ENCODE data around the gene NPIPA2.
"Not testable (repeated sequence)": the region's sequence is repeated elsewhere in the genome, so short reads cannot be mapped to it uniquely, and the experiment has no call there.

The NPIPA2 gene

GRCh38 chr16:14792914-14793313 is 50.6 kb downstream of the NPIPA2 start:
- not testable (repeated sequence) for H3K9me2 ChIP-seq (ENCODE audit: low read depth, low read length); H3K9me3 ChIP-seq (ENCODE audit: low read length); H4K20me1 ChIP-seq (ENCODE audit: insufficient read depth, low read length); H3F3A ChIP-seq (ENCODE audit: insufficient read depth, low read length); H3K9ac ChIP-seq (ENCODE audit: low read length); H3K36me3 ChIP-seq (ENCODE audit: insufficient read depth, low read length); H3K27me3 ChIP-seq (ENCODE audit: insufficient read depth, low read length); H3K27ac ChIP-seq (ENCODE audit: low read depth, low read length, poor library complexity, severe bottlenecking); H3K4me1 ChIP-seq (ENCODE audit: insufficient read depth, low read length, severe bottlenecking); H2AFZ ChIP-seq (ENCODE audit: low read length); H3K4me2 ChIP-seq (ENCODE audit: low read length); H3K79me2 ChIP-seq (ENCODE audit: insufficient read depth, low read length); H3K4me3 ChIP-seq (ENCODE audit: low read depth, low read length, poor library complexity, severe bottlenecking)

DNA sequence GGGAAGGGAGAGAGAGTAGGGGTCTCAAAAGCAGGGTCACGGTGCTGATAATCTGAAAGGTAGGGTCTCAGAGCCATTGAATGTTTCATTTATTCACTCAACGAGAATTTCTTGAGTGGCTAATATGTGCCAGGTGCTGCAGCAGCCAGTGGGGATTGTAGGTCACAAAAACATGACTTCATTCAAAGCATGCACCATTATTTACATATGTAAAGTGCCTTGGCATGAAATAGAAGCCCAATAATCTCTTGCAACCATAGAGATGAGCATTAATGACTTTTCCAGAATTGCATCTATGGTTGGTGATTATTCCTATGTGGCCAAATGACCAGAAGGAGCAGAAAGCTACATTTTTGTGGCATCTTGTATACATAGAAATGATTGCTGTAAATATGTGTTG is 55.2 kb downstream of the NPIPA2 start:
- H3F3A ChIP-seq (ENCODE audit: insufficient read depth, low read length); H3K4me2 ChIP-seq (ENCODE audit: low read length); H3K4me3 ChIP-seq (ENCODE audit: low read depth, low read length, poor library complexity, severe bottlenecking); H3K4me1 ChIP-seq (ENCODE audit: insufficient read depth, low read length, severe bottlenecking); H3K79me2 ChIP-seq (ENCODE audit: insufficient read depth, low read length); H4K20me1 ChIP-seq (ENCODE audit: insufficient read depth, low read length); H3K9ac ChIP-seq (ENCODE audit: low read length); H3K9me2 ChIP-seq (ENCODE audit: low read depth, low read length); H3K27me3 ChIP-seq (ENCODE audit: insufficient read depth, low read length); H3K27ac ChIP-seq (ENCODE audit: low read depth, low read length, poor library complexity, severe bottlenecking); H3K9me3 ChIP-seq (ENCODE audit: low read length); H3K36me3 ChIP-seq (ENCODE audit: insufficient read depth, low read length); H2AFZ ChIP-seq (ENCODE audit: low read length): not testable (repeated sequence)

GRCh38 chr16:14803577-14803976 is 61.2 kb downstream of the NPIPA2 start:
- H3K9me3 ChIP-seq (ENCODE audit: low read length); H4K20me1 ChIP-seq (ENCODE audit: insufficient read depth, low read length); H3K27ac ChIP-seq (ENCODE audit: low read depth, low read length, poor library complexity, severe bottlenecking); H3K36me3 ChIP-seq (ENCODE audit: insufficient read depth, low read length); H3K9ac ChIP-seq (ENCODE audit: low read length); H3K4me3 ChIP-seq (ENCODE audit: low read depth, low read length, poor library complexity, severe bottlenecking); H3K9me2 ChIP-seq (ENCODE audit: low read depth, low read length); H2AFZ ChIP-seq (ENCODE audit: low read length); H3K79me2 ChIP-seq (ENCODE audit: insufficient read depth, low read length); H3K27me3 ChIP-seq (ENCODE audit: insufficient read depth, low read length); H3K4me2 ChIP-seq (ENCODE audit: low read length); H3K4me1 ChIP-seq (ENCODE audit: insufficient read depth, low read length, severe bottlenecking); H3F3A ChIP-seq (ENCODE audit: insufficient read depth, low read length): not testable (repeated sequence)

- H3K79me2 ChIP-seq (ENCODE audit: insufficient read depth, low read length); H3K4me3 ChIP-seq (ENCODE audit: low read depth, low read length, poor library complexity, severe bottlenecking); H3K27ac ChIP-seq (ENCODE audit: low read depth, low read length, poor library complexity, severe bottlenecking); H3K9me2 ChIP-seq (ENCODE audit: low read depth, low read length); H3K27me3 ChIP-seq (ENCODE audit: insufficient read depth, low read length); H3K4me2 ChIP-seq (ENCODE audit: low read length); H3K4me1 ChIP-seq (ENCODE audit: insufficient read depth, low read length, severe bottlenecking); H4K20me1 ChIP-seq (ENCODE audit: insufficient read depth, low read length); H2AFZ ChIP-seq (ENCODE audit: low read length); H3F3A ChIP-seq (ENCODE audit: insufficient read depth, low read length); H3K36me3 ChIP-seq (ENCODE audit: insufficient read depth, low read length); H3K9me3 ChIP-seq (ENCODE audit: low read length); H3K9ac ChIP-seq (ENCODE audit: low read length): not testable (repeated sequence)
Observed at GRCh38 chr16:14807184-14807678, 64.9 kb downstream of the NPIPA2 start.

DNA sequence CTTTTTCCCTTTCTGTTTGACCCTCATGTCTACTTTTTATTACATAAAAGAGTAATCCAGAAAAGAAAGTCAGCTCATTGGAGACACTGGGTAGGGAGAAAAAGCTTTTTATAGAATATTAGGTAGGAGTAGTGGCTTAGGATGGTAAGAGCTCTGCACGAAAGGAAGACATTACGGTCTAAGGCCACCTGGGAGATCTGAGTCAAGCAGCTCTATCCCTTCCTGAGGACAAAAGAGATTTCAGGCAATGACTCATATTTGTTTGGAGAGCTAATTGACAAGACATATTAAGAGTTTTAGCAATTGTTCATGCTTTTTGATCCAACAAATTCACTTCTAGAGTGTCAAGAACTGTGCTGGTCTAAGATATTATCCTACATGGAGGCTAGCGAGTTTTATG is 71.6 kb downstream of the NPIPA2 start:
- not testable (repeated sequence) for H3K27me3 ChIP-seq (ENCODE audit: insufficient read depth, low read length); H2AFZ ChIP-seq (ENCODE audit: low read length); H3K4me2 ChIP-seq (ENCODE audit: low read length); H3K36me3 ChIP-seq (ENCODE audit: insufficient read depth, low read length); H3K79me2 ChIP-seq (ENCODE audit: insufficient read depth, low read length); H3K4me1 ChIP-seq (ENCODE audit: insufficient read depth, low read length, severe bottlenecking); H3K9ac ChIP-seq (ENCODE audit: low read length); H3K9me2 ChIP-seq (ENCODE audit: low read depth, low read length); H3K9me3 ChIP-seq (ENCODE audit: low read length); H4K20me1 ChIP-seq (ENCODE audit: insufficient read depth, low read length); H3F3A ChIP-seq (ENCODE audit: insufficient read depth, low read length); H3K27ac ChIP-seq (ENCODE audit: low read depth, low read length, poor library complexity, severe bottlenecking); H3K4me3 ChIP-seq (ENCODE audit: low read depth, low read length, poor library complexity, severe bottlenecking)
